Esophagus muscularis mucosa (tissue), 4 donors: ENCODE measurements around the gene TM9SF2. TPM values are rescaled to one million over a fixed set of nuclear protein-coding genes. Genes with fewer than 3 reads are reported as not detected.
"Not testable (repeated sequence)": the region's sequence is repeated elsewhere in the genome, so short reads cannot be mapped to it uniquely, and the experiment has no call there.

ENCODE experiments used
- DNase-seq: peaks from one replicate; pipeline ENCODE4 v3.0.0-alpha.2; 2017; ENCODE audit errors: extremely low spot score
- H3K27ac ChIP-seq, 4 donors: fragments of 200-600 bp; sonication (generic); replicated peaks in 1 of 4; 1 replicate in 3 of 4; 2 replicates in 1 of 4; pipeline ENCODE4 v1.5.1; 2016 to 2019; ENCODE audit warnings: mild to moderate bottlenecking in 1 of 4
- H3K27me3 ChIP-seq, 4 donors: fragments of 200-600 bp; sonication (generic); one replicate each; pipeline versions ENCODE4 v1.5.1 to v1.6.0; 2016 to 2019
- H3K36me3 ChIP-seq, 4 donors: fragments of 200-600 bp; sonication (generic); one replicate each; pipeline ENCODE4 v1.5.1; 2016 to 2019
- H3K4me1 ChIP-seq, 4 donors: fragments of 200-600 bp; sonication (generic); one replicate each; pipeline ENCODE4 v1.5.1; 2016 to 2019
- H3K4me3 ChIP-seq, 4 donors: fragments of 200-600 bp; sonication (generic); 1 replicate in 2 of 4; 2 replicates in 2 of 4; pipeline ENCODE4 v1.5.1; 2016 to 2019; ENCODE audit warnings: mild to moderate bottlenecking in 4 of 4, moderate library complexity in 1 of 4
- H3K9me3 ChIP-seq, 4 donors: fragments of 200-600 bp; sonication (generic); 1 replicate in 3 of 4; 2 replicates in 1 of 4; pipeline ENCODE4 v1.5.1; 2016 to 2019
- CTCF ChIP-seq, 3 experiments: fragments of 200-600 bp in 2 of 3; fragments of 450-650 bp in 1 of 3; sonication (generic) in 2 of 3; IDR thresholded peaks; one replicate each; pipeline ENCODE4 v1.5.1; 2017 to 2019; ENCODE audit warnings: antibody characterized with exemption in 3 of 3, mild to moderate bottlenecking in 2 of 3, moderate library complexity in 1 of 3
- EP300 ChIP-seq: sonication (generic); formaldehyde crosslinking; IDR thresholded peaks from one replicate; pipeline ENCODE4 v1.6.1; 2017; ENCODE audit warnings: antibody characterized with exemption
- POLR2A ChIP-seq: fragments of 450-650 bp; IDR thresholded peaks from one replicate; pipeline ENCODE4 v1.6.1; 2017; ENCODE audit warnings: antibody characterized with exemption, moderate library complexity, mild to moderate bottlenecking, low read depth
- POLR2AphosphoS5 ChIP-seq, 2 donors: sonication (generic); formaldehyde crosslinking; IDR thresholded peaks; one replicate each; pipeline ENCODE4 v1.6.1; 2017; ENCODE audit warnings: antibody characterized with exemption in 2 of 2
- whole genome bisulfite sequencing: methylation state at CpG from one replicate; pipeline ENCODE4 v1.1.5; 2018; 5-methylcytosine and 5-hydroxymethylcytosine counted together
- intact Hi-C: fragments of 100-400 bp; cut with DNase I; formaldehyde crosslinking; loops from one replicate; pipeline ENCODE4 v1.15.1; 2023
- total RNA-seq, 4 donors: library from RNA; depleted of rRNA; stranded (reverse); fragments of >200 nt; gene quantifications; one replicate each; pipeline versions ENCODE4 v1.1.0 to v1.2.1, GENCODE V29; 2016

TM9SF2 gene
- 10 to 100 TPM; 65.6 to 86.9 (median 71.8) TPM for total RNA-seq

- intact Hi-C loops = loop anchor here (5.0 to 10.0 kb wide), 2 partner anchors 64 to 227 kb away; no protein-coding TSS in a partner anchor
- Histone ChIP-seq H3K27ac (peak within 1 kb of the TSS; percentile 79 to 90 (median 89)), H3K27me3 (no peaks in the 10 kb centered on the region), H3K9me3 (no peaks in the 10 kb centered on the region), H3K4me3 (peak within 1 kb of the TSS; percentile 73 to 99 (median 84)), H3K4me1 (peaks cover 59 to 79% (median 63%) of the 10 kb centered on the region in 4 donors), H3K36me3 (no peaks in the 10 kb centered on the region)
- peak; percentile 98 for DNase-seq
- 0% methylated on average over 17 of the region's 55 CpGs for WGBS
- TF ChIP-seq CTCF (IDR thresholded peaks at IDR 0.05) (peak in 1 of 3 experiments; percentile 19), POLR2A (peak; percentile 67), POLR2AphosphoS5 (IDR thresholded peaks at IDR 0.05) (peak; percentile 84 to 95), EP300 (no peak)
Observed at GRCh38 chr13:99501184-99501847, at the start of gene TM9SF2. TM9SF2 (plus strand) TSS chr13:99501472; CDS start chr13:99501607, 135 bp downstream.

GRCh38 chr13:99454518-99455183, 46.6 kb upstream of the TM9SF2 start:
- no peak overlapping the region for H3K4me3 ChIP-seq
- 77% methylated on average over 9 of the region's 9 CpGs for WGBS
- no peaks in the 10 kb centered on the region for H3K36me3 ChIP-seq
- no peaks in the 10 kb centered on the region for H3K27me3 ChIP-seq
- TF ChIP-seq CTCF (IDR thresholded peaks at IDR 0.05) (no peak), POLR2AphosphoS5 (IDR thresholded peaks at IDR 0.05) (no peak), EP300 (no peak), POLR2A (no peak)
- H3K4me1 ChIP-seq = no peaks in the 10 kb centered on the region
- peaks cover 0 to 4% (median 0%) of the 10 kb centered on the region in 4 donors for H3K9me3 ChIP-seq
- no peak overlapping the region for H3K27ac ChIP-seq
- peak; percentile 19 for DNase-seq
- intact Hi-C loops = no loop called here

- Histone ChIP-seq H3K4me1 (no peaks in the 10 kb centered on the region), H3K27me3 (no peaks in the 10 kb centered on the region), H3K36me3 (no peaks in the 10 kb centered on the region), H3K4me3 (no peak overlapping the region), H3K9me3 (peaks cover 0 to 4% (median 0%) of the 10 kb centered on the region in 4 donors), H3K27ac (no peak overlapping the region)
- intact Hi-C loops = no loop called here
- 87% methylated on average over 10 of the region's 10 CpGs for WGBS
- no peak for TF ChIP-seq POLR2A
- no peak for TF ChIP-seq CTCF (IDR thresholded peaks at IDR 0.05)
- no peak for TF ChIP-seq EP300
- no peak for TF ChIP-seq POLR2AphosphoS5 (IDR thresholded peaks at IDR 0.05)
- no peak for DNase-seq
Observed at GRCh38 chr13:99459099-99459850, 42.0 kb upstream of the TM9SF2 start.

- H3K36me3 ChIP-seq, H3K4me3 ChIP-seq: not testable (repeated sequence)
- 59% methylated on average over 4 of the region's 4 CpGs for WGBS
Observed at GRCh38 chr13:99460802-99461201, 40.5 kb upstream of the TM9SF2 start.

More at GRCh38 chr13:99460802-99461201, 40.5 kb upstream of the TM9SF2 start:
- H3K27me3 ChIP-seq, H3K4me1 ChIP-seq, H3K9me3 ChIP-seq, H3K27ac ChIP-seq, DNase-seq, intact Hi-C loops: not testable (repeated sequence)
